Dendritic cell treated with granulocyte-macrophage colony-stimulating factor and Interleukin-4, amounts not matched to agents 40 ng/mL and 50 ng/mL, for 4 days (primary cell): ENCODE data around the gene FOLR2.

Source experiments
- H3K27ac Mint-ChIP-seq: one replicate; pipeline ENCODE4 v1.8.0; 2022; ENCODE audit warnings: mild to moderate bottlenecking, mixed read lengths
- H3K27me3 Mint-ChIP-seq: one replicate; pipeline ENCODE4 v1.8.0; 2022; ENCODE audit warnings: mild to moderate bottlenecking, mixed read lengths
- H3K36me3 Mint-ChIP-seq: one replicate; pipeline ENCODE4 v1.8.0; 2022; ENCODE audit warnings: low read depth, mixed read lengths
- H3K4me1 Mint-ChIP-seq: one replicate; pipeline ENCODE4 v1.8.0; 2022; ENCODE audit warnings: low read depth, mixed read lengths
- H3K4me3 Mint-ChIP-seq: one replicate; pipeline ENCODE4 v1.8.0; 2022; ENCODE audit warnings: mild to moderate bottlenecking, moderate library complexity, mixed read lengths
- H3K9me3 Mint-ChIP-seq: one replicate; pipeline ENCODE4 v1.8.0; 2022; ENCODE audit warnings: mixed read lengths
- intact Hi-C: fragments of 100-400 bp; cut with micrococcal nuclease; formaldehyde crosslinking; loops from one replicate; pipeline ENCODE4 v1.15.0; 2022

FOLR2 gene

DNA sequence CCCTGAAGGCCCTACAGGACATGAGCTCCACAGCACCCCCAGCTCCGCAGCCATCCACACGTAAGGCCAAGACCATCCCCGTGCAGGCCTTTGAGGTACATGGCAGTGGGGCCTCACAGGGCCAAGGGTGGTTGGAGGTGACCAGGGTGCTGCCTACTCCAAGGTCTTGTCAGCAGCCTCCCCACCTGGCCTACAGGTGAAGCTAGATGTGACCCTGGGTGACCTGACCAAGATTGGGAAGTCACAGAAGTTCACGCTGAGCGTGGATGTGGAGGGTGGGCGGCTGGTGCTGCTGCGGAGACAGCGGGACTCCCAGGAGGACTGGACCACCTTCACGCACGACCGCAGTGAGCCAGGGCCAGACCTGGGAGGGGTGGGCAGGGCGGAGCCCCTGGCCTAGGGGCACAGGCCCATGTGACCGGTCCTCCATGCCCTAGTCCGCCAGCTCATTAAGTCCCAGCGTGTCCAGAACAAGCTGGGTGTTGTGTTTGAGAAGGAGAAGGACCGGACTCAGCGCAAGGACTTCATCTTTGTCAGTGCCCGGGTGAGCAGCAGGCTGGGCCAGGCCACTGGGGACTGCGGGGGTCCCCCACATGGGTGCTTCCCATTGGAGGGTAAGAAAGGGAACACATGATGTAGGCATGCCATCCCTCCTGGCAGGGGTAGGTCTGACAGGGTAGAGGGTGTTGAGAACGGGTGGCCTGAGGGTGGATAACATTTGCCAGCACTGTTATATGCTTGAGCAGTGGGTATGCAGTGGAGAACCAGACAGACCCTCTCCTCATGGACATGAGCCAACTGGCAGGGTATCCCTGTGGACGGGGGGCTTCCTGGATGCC, 13.6 kb downstream of the FOLR2 start:
- intact Hi-C loops: no loop called here
- peaks cover 98% of the 10 kb centered on the region for H3K4me1 Mint-ChIP-seq
- peaks cover 99% of the 10 kb centered on the region for H3K36me3 Mint-ChIP-seq
- H3K27ac Mint-ChIP-seq: no peak overlapping the region
- no peaks in the 10 kb centered on the region for H3K27me3 Mint-ChIP-seq
- no peaks in the 10 kb centered on the region for H3K9me3 Mint-ChIP-seq
- no peak overlapping the region for H3K4me3 Mint-ChIP-seq

GRCh38 chr11:72230764-72231365, 14.3 kb downstream of the FOLR2 start:
- H3K4me3 Mint-ChIP-seq: no peak overlapping the region
- H3K27ac Mint-ChIP-seq: no peak overlapping the region
- H3K27me3 Mint-ChIP-seq: no peaks in the 10 kb centered on the region
- peaks cover 99% of the 10 kb centered on the region for H3K36me3 Mint-ChIP-seq
- no peaks in the 10 kb centered on the region for H3K9me3 Mint-ChIP-seq
- intact Hi-C loops: no loop called here
- H3K4me1 Mint-ChIP-seq: peaks cover 98% of the 10 kb centered on the region

GRCh38 chr11:72231396-72232259, 15.0 kb downstream of the FOLR2 start:
- Mint-ChIP-seq H3K4me1 (peaks cover 93% of the 10 kb centered on the region), H3K36me3 (peaks cover 100% of the 10 kb centered on the region), H3K27ac (peak overlapping the region; percentile 21), H3K4me3 (no peak overlapping the region), H3K9me3 (no peaks in the 10 kb centered on the region), H3K27me3 (no peaks in the 10 kb centered on the region)
- intact Hi-C loops: no loop called here

- H3K27me3 Mint-ChIP-seq: peaks cover 6% of the 10 kb centered on the region
- H3K27ac Mint-ChIP-seq: peak overlapping the region; percentile 21
- no peaks in the 10 kb centered on the region for H3K9me3 Mint-ChIP-seq
- H3K36me3 Mint-ChIP-seq: peaks cover 100% of the 10 kb centered on the region
- intact Hi-C loops: no loop called here
- peaks cover 94% of the 10 kb centered on the region for H3K4me1 Mint-ChIP-seq
- no peak overlapping the region for H3K4me3 Mint-ChIP-seq
Measured at GRCh38 chr11:72232260-72233055, 15.9 kb downstream of the FOLR2 start.

GRCh38 chr11:72233056-72233772, 16.6 kb downstream of the FOLR2 start:
- intact Hi-C loops: no loop called here
- peaks cover 91% of the 10 kb centered on the region for H3K4me1 Mint-ChIP-seq
- no peaks in the 10 kb centered on the region for H3K9me3 Mint-ChIP-seq
- peaks cover 100% of the 10 kb centered on the region for H3K36me3 Mint-ChIP-seq
- no peak overlapping the region for H3K4me3 Mint-ChIP-seq
- H3K27me3 Mint-ChIP-seq: peaks cover 11% of the 10 kb centered on the region
- peak overlapping the region; percentile 21 for H3K27ac Mint-ChIP-seq

GRCh38 chr11:72233773-72234513, 17.3 kb downstream of the FOLR2 start:
- H3K9me3 Mint-ChIP-seq: no peaks in the 10 kb centered on the region
- no peak overlapping the region for H3K4me3 Mint-ChIP-seq
- peaks cover 88% of the 10 kb centered on the region for H3K4me1 Mint-ChIP-seq
- intact Hi-C loops: no loop called here
- H3K36me3 Mint-ChIP-seq: peaks cover 100% of the 10 kb centered on the region
- H3K27ac Mint-ChIP-seq: peak overlapping the region; percentile 48
- peaks cover 16% of the 10 kb centered on the region for H3K27me3 Mint-ChIP-seq

DNA sequence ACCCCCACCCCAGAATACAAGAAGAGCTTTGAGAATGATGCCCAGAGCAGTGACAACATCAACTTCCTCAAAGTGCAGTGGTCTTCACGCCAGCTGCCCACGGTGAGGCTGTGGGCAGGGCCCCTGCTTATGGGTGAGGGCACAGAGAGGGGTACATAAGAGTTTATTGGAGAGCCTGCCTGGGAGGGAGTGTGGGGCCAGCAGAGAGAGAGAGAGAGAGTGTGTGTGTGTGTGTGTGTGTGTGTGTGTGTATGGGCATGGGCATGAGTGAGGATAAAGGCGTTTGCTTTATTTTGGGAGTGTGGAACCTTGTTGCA, 17.9 kb downstream of the FOLR2 start:
- intact Hi-C loops: no loop called here
- Mint-ChIP-seq H3K27me3 (peaks cover 20% of the 10 kb centered on the region), H3K4me1 (peaks cover 88% of the 10 kb centered on the region), H3K27ac (peak overlapping the region; percentile 48), H3K36me3 (peaks cover 96% of the 10 kb centered on the region), H3K9me3 (no peaks in the 10 kb centered on the region), H3K4me3 (no peak overlapping the region)

- intact Hi-C loops: loop anchor here (5.0 kb wide), 3 partner anchors 53 to 208 kb away; partner anchors contain the start of gene CLPB
- Mint-ChIP-seq H3K27me3 (peaks cover 22% of the 10 kb centered on the region), H3K36me3 (peaks cover 92% of the 10 kb centered on the region), H3K4me1 (peaks cover 85% of the 10 kb centered on the region), H3K9me3 (no peaks in the 10 kb centered on the region), H3K27ac (peak overlapping the region; percentile 48), H3K4me3 (no peak overlapping the region)
Measured at GRCh38 chr11:72234920-72235319, 18.3 kb downstream of the FOLR2 start.

GRCh38 chr11:72235351-72236057, 18.9 kb downstream of the FOLR2 start:
- Mint-ChIP-seq H3K4me3 (no peak overlapping the region), H3K36me3 (peaks cover 86% of the 10 kb centered on the region), H3K4me1 (peaks cover 85% of the 10 kb centered on the region), H3K27me3 (peaks cover 26% of the 10 kb centered on the region), H3K27ac (no peak overlapping the region), H3K9me3 (no peaks in the 10 kb centered on the region)
- intact Hi-C loops: loop anchor here (5.0 kb wide), 3 partner anchors 53 to 208 kb away; partner anchors contain the start of gene CLPB

DNA sequence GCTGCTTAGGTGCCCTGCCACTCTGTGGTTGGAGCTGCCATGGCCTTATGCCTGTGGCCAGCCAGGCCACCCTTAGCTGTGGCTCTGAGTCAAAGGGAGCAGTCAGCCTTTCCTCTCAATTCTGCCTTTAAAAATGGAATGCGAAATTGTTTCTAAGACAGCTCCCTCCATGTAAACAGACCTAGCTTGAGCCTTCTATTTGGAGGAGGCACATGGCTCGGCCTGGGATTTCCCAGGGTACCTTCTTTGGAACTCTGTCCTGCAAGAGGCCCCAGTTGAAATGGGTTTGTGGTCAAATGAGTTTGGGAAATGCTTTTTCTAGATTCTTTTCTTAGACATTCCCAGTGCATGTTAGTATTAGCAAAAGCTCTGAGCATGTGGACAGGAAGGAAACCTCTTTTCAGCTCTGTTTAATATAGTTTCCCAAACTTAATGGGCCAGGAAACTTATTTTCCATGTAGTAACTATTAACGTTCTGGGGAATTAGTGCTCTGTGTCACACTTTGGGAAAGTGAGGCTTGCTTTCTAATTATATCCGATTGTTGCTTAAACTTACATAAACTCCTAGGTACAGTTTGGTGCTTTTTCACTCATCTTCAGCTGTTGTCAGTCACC, 19.6 kb downstream of the FOLR2 start:
- peak overlapping the region; percentile 61 for H3K27ac Mint-ChIP-seq
- peaks cover 79% of the 10 kb centered on the region for H3K36me3 Mint-ChIP-seq
- H3K4me3 Mint-ChIP-seq: no peak overlapping the region
- H3K4me1 Mint-ChIP-seq: peaks cover 84% of the 10 kb centered on the region
- H3K27me3 Mint-ChIP-seq: peaks cover 32% of the 10 kb centered on the region
- intact Hi-C loops: loop anchor here (5.0 kb wide), 3 partner anchors 54 to 209 kb away; partner anchors contain the start of gene CLPB
- no peaks in the 10 kb centered on the region for H3K9me3 Mint-ChIP-seq

DNA sequence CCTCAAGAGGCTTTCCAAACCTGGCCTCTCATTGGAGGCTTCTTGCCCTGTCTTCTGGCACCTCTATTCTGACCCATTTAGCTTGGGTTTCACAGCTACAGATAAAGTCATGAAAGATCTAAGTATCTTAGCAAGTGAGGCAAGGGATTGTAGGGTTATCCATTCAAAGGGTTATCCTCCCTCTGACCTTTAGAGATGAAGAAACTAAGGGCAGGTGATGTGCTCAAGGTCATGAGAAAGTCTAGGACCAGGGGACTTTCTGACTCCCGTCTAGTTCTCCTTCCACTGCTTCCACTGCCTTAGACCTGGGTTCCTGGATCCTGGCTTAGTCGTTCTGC, 20.1 kb downstream of the FOLR2 start:
- intact Hi-C loops: loop anchor here (5.0 kb wide), 3 partner anchors 54 to 209 kb away; partner anchors contain the start of gene CLPB
- Mint-ChIP-seq H3K4me1 (peaks cover 82% of the 10 kb centered on the region), H3K27me3 (peaks cover 38% of the 10 kb centered on the region), H3K36me3 (peaks cover 74% of the 10 kb centered on the region), H3K4me3 (no peak overlapping the region), H3K27ac (peak overlapping the region; percentile 61), H3K9me3 (no peaks in the 10 kb centered on the region)
